Natural killer cell treated with Interleukin-12 subunit alpha and Interleukin-12 subunit beta and Interleukin-15 and Interleukin-18, amount 100 ng/mL, for 72 hours (primary cell): ENCODE results near the gene EHHADH. TPM values are rescaled to one million over a fixed set of nuclear protein-coding genes. Genes with fewer than 3 reads are reported as not detected.

Experiments used
- ATAC-seq, 2 donors: fragments of 150-1000 bp; cut with Tn5 transposase in 1 of 2; sonication (Bioruptor Pico), chemical (Tn5 transposase) in 1 of 2; 2 replicates each; pipeline ENCODE4 v1.10.0; 2021
- DNase-seq: peaks from one replicate; pipeline ENCODE4 v3.0.0; 2022; ENCODE audit warnings: low spot score
- H3K27ac Mint-ChIP-seq, 2 donors: 1 replicate in 1 of 2; 2 replicates in 1 of 2; pipeline ENCODE4 v1.8.0; 2022; ENCODE audit warnings: mixed read lengths in 2 of 2, mild to moderate bottlenecking in 1 of 2, moderate library complexity in 1 of 2
- H3K27me3 Mint-ChIP-seq, 2 donors: 1 replicate in 1 of 2; 2 replicates in 1 of 2; pipeline ENCODE4 v1.8.0; 2022; ENCODE audit warnings: mixed read lengths in 2 of 2
- H3K36me3 Mint-ChIP-seq: one replicate; pipeline ENCODE4 v1.8.0; 2022; ENCODE audit warnings: mixed read lengths
- H3K4me1 Mint-ChIP-seq, 2 donors: 1 replicate in 1 of 2; 2 replicates in 1 of 2; pipeline ENCODE4 v1.8.0; 2022; ENCODE audit warnings: low read depth in 2 of 2, mixed read lengths in 2 of 2, mild to moderate bottlenecking in 1 of 2
- H3K4me3 Mint-ChIP-seq: one replicate; pipeline ENCODE4 v1.8.0; 2022; ENCODE audit warnings: mixed read lengths
- H3K9me3 Mint-ChIP-seq: 2 replicates; pipeline ENCODE4 v1.8.0; 2022; ENCODE audit warnings: mixed read lengths
- total RNA-seq, 2 donors: library from RNA; stranded (reverse); gene quantifications; one replicate each; pipeline ENCODE4 v1.2.3, GENCODE V29; 2022

The EHHADH gene
- total RNA-seq, 2 donors from 2014 or later = 0.64 to 1.1 TPM

DNA sequence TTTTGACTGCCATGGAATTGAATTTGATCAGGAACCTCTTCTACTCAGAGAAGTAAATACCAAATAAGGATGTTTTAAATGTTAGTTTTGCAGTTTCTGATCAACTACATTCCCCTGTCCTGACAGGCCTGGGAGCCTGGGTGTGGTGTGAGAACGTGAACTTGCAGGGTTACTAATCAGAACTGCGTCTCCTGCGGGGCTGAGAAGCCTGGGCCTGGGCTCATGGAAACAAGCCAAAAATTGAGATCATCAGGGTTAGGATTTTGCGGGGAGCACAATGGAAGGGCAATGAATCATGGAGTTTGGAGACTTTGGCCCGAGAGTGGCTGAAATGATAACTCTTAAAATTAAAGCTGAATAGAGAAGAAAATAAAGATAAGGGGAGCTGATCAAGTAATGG lies 53.2 kb downstream of the EHHADH start:
- Mint-ChIP-seq H3K9me3 (no peaks in the 10 kb centered on the region), H3K4me1 (no peaks in the 10 kb centered on the region), H3K27ac (no peak overlapping the region), H3K4me3 (no peak overlapping the region), H3K36me3 (no peaks in the 10 kb centered on the region), H3K27me3 (peaks cover 4 to 11% of the 10 kb centered on the region in 2 donors)
- ATAC-seq (no peak), DNase-seq (no peak)

DNA sequence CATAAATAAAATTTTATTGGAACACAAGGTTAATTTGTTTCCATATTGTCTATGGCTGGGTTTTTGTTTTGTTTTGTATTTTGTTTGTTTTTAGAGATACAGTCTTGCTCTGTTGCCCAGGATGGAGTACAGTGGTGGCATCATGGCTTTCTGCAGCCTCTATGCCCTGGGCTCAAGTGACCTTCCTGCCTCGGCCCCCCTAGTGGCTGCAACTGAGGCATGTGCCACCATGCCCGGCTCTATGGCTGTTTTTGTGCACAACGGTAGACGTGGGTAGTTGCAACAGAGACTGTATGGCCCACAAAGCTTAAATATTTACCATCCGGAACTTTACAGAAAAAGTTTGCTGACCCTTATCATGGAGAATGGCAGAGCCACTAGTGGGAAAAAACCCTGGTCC lies 54.2 kb downstream of the EHHADH start:
- Mint-ChIP-seq H3K4me1 (no peaks in the 10 kb centered on the region), H3K27me3 (peaks cover 5 to 16% of the 10 kb centered on the region in 2 donors), H3K9me3 (no peaks in the 10 kb centered on the region), H3K36me3 (no peaks in the 10 kb centered on the region), H3K27ac (no peak overlapping the region), H3K4me3 (no peak overlapping the region)
- no peak for DNase-seq
- ATAC-seq = no peak

DNA sequence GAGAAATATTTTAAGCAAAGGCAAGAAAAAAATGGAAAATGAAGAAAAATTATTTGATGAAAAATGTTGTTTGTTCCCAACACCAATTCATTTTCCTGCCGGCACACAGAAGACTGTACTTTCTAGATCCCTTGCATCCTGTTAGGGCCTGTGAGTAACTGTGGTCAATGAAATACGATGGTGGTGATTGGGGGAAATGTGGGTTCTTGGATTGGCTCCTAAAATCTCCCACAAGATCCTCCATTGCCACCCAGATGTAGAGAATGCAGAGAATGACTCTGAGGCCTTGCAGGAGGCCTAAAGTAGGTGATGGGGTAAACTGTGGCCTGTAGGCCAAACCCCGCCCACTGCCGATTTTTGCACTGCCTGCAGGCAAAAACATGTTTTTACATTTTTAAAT lies 54.6 kb downstream of the EHHADH start:
- Mint-ChIP-seq H3K36me3 (no peaks in the 10 kb centered on the region), H3K4me1 (no peaks in the 10 kb centered on the region), H3K27me3 (peaks cover 5 to 16% of the 10 kb centered on the region in 2 donors), H3K4me3 (no peak overlapping the region), H3K9me3 (no peaks in the 10 kb centered on the region), H3K27ac (no peak overlapping the region)
- ATAC-seq (no peak), DNase-seq (no peak)

DNA sequence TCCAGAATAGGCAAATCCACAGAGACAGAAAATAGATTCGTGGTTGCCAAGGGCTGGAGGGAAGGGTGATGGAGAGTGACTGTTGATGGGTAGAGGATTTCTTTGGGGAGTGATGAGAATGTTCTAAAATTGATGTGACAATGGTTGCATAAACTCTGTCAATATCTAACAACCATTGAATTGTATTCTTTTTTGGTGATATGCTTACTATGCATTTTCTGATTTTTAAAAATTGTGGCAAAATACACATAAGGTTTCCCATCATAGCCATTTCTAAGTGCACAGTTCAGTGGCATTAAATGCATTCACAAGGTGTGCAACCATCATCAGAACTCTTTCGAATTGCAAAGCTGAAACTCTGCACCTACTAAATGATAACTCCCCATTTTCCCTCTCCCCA lies 56.8 kb downstream of the EHHADH start:
- Mint-ChIP-seq H3K4me1 (no peaks in the 10 kb centered on the region), H3K36me3 (no peaks in the 10 kb centered on the region), H3K27ac (no peak overlapping the region), H3K27me3 (peaks cover 2 to 16% of the 10 kb centered on the region in 2 donors), H3K9me3 (no peaks in the 10 kb centered on the region), H3K4me3 (no peak overlapping the region)
- ATAC-seq = no peak
- no peak for DNase-seq

DNA sequence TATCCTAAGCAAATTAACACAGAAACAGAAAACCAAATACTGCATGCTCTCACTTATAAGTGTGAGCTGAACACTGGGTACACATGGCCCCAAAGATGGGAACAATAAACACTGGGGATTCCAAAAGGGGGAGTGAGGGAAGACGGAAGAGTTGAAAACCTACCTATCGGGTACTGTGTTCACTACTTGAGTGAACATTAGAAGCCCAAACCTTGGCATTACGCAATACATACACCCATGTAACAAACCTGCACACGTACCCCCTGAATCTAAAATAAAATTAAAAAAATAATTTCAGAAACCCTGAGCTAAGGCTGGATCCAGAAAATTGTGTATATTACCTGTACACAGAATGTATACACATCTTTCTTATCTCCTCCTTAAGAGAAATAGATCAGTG lies 58.2 kb downstream of the EHHADH start:
- H3K9me3 Mint-ChIP-seq = no peaks in the 10 kb centered on the region
- H3K4me1 Mint-ChIP-seq = no peaks in the 10 kb centered on the region
- no peak for ATAC-seq

DNA sequence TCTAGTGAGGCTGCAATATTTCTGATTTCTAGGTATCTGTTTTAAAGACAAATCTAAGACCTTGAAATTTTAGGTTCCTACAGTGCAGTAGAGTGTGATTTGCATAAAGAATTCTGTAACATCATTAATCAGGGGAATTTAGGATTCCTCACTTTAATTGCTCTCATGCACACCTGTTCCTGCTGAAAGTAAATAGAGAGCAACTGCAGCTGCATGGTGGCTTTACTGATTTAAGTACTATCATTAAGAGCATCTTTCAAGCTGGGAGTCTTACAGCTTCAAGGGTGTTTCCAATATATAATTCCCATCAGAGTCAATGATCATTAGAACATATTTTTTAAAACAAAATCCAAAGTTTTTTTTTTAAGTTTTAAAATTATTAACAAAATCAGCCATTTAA lies 65.0 kb downstream of the EHHADH start:
- no peak for DNase-seq
- H3K27ac Mint-ChIP-seq = no peak overlapping the region
- no peak overlapping the region for H3K4me3 Mint-ChIP-seq
- peaks cover 3 to 7% of the 10 kb centered on the region in 2 donors for H3K27me3 Mint-ChIP-seq
- no peaks in the 10 kb centered on the region for H3K9me3 Mint-ChIP-seq
- ATAC-seq = no peak
- no peaks in the 10 kb centered on the region for H3K36me3 Mint-ChIP-seq
- no peaks in the 10 kb centered on the region for H3K4me1 Mint-ChIP-seq

More for the DNA sequence above, 58.2 kb downstream of the EHHADH start:
- Mint-ChIP-seq H3K36me3 (no peaks in the 10 kb centered on the region), H3K27me3 (peaks cover 2 to 8% of the 10 kb centered on the region in 2 donors), H3K4me3 (no peak overlapping the region), H3K27ac (no peak overlapping the region)
- DNase-seq = no peak

DNA sequence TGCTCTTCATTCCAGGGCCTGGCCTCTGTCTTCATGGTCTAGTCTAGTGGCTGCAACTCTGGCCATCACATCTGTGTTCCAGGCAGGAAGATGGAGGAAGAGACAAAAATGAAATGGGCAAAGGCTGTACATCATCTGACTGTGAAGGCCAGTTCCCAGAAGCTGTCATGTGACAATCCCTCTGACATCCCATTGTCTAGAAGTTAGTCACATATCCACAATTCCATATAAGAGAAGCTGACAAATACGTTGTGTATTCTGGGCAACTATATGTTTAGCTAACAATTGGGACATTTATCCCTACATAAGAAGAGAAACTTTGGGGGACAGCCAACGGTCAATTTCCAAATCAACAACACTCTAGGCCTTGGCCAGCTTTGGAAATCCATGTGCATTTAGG lies 66.5 kb downstream of the EHHADH start:
- Mint-ChIP-seq H3K27ac (no peak overlapping the region), H3K4me1 (no peaks in the 10 kb centered on the region)

DNA sequence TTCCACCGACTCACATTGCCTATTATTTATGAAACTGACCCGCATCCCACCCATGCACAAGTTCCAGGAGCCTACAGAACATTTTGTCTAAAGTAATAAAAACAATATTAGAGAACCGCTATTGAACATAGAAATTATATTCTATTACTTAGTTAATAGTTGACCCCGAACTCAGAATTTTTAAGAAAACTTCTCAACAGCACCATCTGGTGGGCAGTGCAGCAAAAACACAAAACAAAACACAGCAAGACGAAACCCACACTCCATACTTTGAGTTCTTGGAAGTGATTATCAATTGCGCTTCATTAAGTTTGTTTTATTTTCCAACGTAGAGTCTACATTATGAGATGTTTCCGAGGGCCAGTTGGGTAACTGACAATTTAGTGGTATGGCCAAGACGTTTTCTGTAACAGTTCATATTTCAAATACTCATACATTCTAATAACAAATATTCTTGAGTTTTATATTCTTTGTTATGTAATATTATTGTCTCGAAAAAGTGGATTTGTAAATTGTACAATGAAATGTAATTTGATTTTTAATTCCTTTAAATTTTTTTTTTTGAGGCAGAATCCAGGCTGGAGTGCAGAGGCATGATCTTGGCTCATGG lies 77.0 kb downstream of the EHHADH start:
- Mint-ChIP-seq H3K27me3 (peaks cover 2 to 7% of the 10 kb centered on the region in 2 donors), H3K4me3 (no peak overlapping the region), H3K36me3 (no peaks in the 10 kb centered on the region), H3K9me3 (no peaks in the 10 kb centered on the region), H3K27ac (no peak overlapping the region), H3K4me1 (peaks cover 0 to 2% of the 10 kb centered on the region in 2 donors)
- no peak for DNase-seq
- no peak for ATAC-seq

More for the DNA sequence above, 66.5 kb downstream of the EHHADH start:
- DNase-seq (no peak), ATAC-seq (no peak)
- Mint-ChIP-seq H3K27me3 (peaks cover 3 to 7% of the 10 kb centered on the region in 2 donors), H3K36me3 (no peaks in the 10 kb centered on the region), H3K9me3 (no peaks in the 10 kb centered on the region), H3K4me3 (no peak overlapping the region)

DNA sequence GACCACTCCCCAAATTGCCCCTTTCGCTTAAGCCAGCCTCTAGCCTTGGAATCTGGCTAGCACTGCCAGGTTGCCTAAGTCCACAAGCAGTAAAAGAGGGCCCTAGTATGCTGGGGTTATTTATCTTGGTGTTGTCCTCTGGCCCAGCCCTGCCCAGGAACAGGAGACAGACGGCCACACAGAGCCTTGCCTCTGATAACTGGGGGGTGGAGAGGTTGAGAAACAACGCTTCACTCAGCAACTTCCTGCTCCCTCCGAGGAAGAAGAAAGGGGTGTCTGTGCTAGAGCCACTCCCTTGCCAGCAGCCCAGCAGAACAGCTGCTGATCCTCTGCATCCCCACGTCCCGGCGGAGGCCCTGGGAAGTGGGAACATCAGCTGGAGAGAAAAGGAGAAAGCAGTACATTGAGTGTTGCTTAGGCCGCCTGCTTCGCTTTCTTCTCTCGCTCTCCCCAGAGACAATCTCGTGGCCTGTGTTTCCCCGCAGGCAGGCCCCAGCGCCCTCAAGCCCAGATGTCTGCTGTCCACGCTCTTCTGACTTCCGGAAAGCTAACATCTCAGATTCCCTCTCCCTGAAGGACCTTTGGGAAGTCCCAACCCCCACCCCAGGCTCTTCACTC lies 78.4 kb downstream of the EHHADH start:
- Mint-ChIP-seq H3K27ac (peak overlapping the region in 1 of 2 donors; percentile 48), H3K4me3 (no peak overlapping the region), H3K4me1 (peaks cover 0 to 2% of the 10 kb centered on the region in 2 donors), H3K27me3 (peaks cover 4 to 15% of the 10 kb centered on the region in 2 donors), H3K36me3 (no peaks in the 10 kb centered on the region), H3K9me3 (no peaks in the 10 kb centered on the region)
- ATAC-seq (peak in 1 of 2 donors; percentile 49), DNase-seq (no peak)

DNA sequence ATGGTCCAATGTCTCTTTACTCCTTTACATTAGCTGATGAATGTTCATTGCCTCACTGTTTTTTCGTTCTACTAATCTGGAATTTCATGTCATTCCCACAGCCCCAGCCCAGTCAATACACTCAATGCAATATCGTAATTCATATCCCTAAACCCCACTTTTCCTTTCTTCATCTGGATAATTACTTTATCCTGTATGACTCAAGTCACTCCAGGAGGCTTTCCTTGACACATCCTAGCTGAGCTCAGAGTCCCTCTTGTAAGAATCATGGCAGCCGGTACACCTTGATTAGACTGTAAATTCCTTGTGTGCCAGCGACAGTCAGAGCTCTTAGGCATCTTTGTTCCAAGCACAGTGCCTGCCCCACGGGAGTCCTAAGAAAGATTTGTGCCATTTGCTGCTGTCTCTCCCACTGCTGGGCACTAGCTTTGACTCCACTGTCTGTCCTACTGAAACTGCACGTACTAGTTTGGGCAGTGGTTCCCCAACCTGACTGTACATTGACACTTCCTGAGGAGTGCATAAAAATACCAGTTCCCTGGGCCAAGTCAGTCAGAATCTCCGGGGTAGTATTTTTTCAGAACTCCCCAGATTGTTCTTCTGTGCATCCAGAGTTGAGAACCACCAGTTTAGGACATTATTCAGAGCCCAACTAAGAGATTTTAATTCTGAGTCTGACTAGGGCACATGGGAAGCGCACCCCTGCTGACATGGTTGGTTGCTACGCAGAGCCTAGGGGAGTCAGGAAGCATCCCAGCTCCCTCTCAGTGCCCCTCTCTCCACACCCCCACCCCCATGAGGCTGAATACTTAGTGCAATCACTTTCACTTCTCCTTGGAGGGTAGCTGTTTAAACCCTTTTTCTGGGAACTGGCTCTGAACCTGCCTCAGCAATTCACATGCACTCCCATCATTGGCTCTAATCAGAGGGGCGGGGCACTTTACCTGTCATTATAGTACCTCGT lies 81.5 kb downstream of the EHHADH start:
- peaks cover 0 to 2% of the 10 kb centered on the region in 2 donors for H3K4me1 Mint-ChIP-seq
- ATAC-seq (no peak), DNase-seq (no peak)
- H3K4me3 Mint-ChIP-seq = no peak overlapping the region
- peaks cover 4 to 15% of the 10 kb centered on the region in 2 donors for H3K27me3 Mint-ChIP-seq
- H3K9me3 Mint-ChIP-seq = no peaks in the 10 kb centered on the region
- H3K27ac Mint-ChIP-seq = no peak overlapping the region
- no peaks in the 10 kb centered on the region for H3K36me3 Mint-ChIP-seq

DNA sequence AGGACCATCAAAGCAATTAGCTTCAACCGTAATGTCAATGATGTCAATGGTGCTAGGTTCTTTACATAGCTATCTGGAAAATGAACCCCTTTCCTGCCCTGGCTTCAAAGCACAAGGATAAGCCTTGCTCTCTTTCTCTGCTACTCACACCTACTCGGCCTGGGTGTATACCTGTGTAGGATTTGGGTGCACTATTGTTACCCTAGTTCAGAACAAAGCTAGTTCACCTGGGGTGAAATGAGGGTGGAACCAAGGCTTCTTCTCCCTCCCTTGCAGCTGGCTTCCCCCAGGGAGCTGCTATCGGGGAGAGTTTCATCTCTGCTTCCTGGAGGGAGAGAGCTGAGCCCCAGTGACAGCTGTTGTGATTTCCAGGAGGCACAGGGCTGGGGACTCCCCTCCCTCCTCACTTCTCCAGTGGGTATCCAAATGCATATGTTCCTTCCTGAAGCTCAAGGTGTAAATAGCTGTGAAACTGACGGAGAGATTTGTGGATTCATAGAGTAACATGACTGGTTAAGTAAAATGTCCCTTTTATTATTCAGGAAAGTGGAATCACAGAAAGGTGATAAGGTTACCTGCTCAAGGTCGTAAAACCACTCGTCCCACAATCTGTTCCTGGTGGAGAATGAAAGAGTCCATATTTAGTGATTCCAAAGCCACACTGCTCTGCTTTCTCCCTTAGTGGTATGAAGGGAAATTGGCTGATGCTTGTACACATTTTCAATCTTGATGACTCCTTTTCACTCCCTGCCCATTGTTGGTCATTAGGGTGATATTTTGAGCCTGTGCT lies 89.2 kb downstream of the EHHADH start:
- Mint-ChIP-seq H3K36me3 (no peaks in the 10 kb centered on the region), H3K4me3 (no peak overlapping the region), H3K4me1 (no peaks in the 10 kb centered on the region), H3K27me3 (peaks cover 15 to 21% of the 10 kb centered on the region in 2 donors), H3K9me3 (no peaks in the 10 kb centered on the region), H3K27ac (no peak overlapping the region)
- DNase-seq (no peak), ATAC-seq (no peak)

DNA sequence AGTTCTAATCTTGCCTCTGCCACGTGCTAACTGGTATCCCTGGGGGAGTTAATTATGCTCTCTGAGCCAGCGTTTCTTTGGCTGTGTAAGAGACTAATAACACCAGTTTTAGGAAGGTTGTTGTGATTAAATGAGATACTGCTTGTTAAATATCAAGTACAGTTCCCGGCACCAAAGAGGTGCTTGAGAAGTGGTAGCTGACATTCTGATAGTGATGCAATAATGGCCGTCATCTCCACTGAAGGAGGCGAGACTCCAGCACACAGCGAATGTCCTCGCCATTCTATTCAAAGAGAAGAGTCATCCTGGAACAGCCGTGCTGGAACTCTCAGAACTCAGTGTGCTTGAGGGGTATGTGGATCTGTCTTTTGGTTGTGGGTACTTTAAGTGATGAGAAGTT lies 91.2 kb downstream of the EHHADH start:
- no peaks in the 10 kb centered on the region for H3K4me1 Mint-ChIP-seq
- H3K27ac Mint-ChIP-seq = no peak overlapping the region
- H3K4me3 Mint-ChIP-seq = no peak overlapping the region
- H3K36me3 Mint-ChIP-seq = no peaks in the 10 kb centered on the region
- peaks cover 23 to 34% of the 10 kb centered on the region in 2 donors for H3K27me3 Mint-ChIP-seq
- ATAC-seq = peak in 1 of 2 donors; percentile 29
- no peak for DNase-seq
- H3K9me3 Mint-ChIP-seq = no peaks in the 10 kb centered on the region

DNA sequence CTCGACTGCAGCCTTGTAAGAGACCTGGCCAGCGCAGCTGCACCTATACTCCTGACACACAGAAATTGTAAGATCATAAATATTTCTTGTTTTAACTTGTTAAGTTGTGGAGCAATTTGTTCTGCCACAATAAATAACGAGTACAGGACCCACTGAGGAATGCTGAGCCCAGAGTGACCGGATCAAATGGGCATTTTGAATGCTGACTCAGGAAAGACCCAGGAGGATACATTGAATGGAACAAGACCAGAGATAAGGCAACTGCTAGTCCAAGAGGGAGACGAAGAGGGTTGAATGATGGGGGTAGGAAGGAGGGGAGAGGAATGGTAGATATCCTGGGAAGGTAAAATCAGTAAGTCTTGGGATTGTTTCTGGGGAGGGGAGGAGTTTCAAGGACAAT lies 92.1 kb downstream of the EHHADH start:
- H3K4me3 Mint-ChIP-seq = no peak overlapping the region
- peaks cover 28 to 38% of the 10 kb centered on the region in 2 donors for H3K27me3 Mint-ChIP-seq
- H3K27ac Mint-ChIP-seq = no peak overlapping the region
- ATAC-seq (no peak), DNase-seq (no peak)
- no peaks in the 10 kb centered on the region for H3K9me3 Mint-ChIP-seq
- H3K4me1 Mint-ChIP-seq = no peaks in the 10 kb centered on the region
- no peaks in the 10 kb centered on the region for H3K36me3 Mint-ChIP-seq
